Lung (tissue), 12 donors: ENCODE results near the gene UBE2N. TPM values are rescaled to one million over a fixed set of nuclear protein-coding genes. Genes with fewer than 3 reads are reported as not detected.

Experiments
- ATAC-seq: fragments of 200-7000 bp; cut with Tn5 transposase; one replicate; pipeline ENCODE4 v1.9.1; 2020; ENCODE audit warnings: moderate number of reproducible peaks; ENCODE audit not compliant: insufficient read depth, low FRiP score
- DNase-seq, 3 donors: peaks; one replicate each; pipeline ENCODE4 v3.0.0-alpha.2; 2013 to 2017
- H3K27ac ChIP-seq, 2 donors: one replicate each; pipeline ENCODE4 v1.5.1; 2013; ENCODE audit warnings: mild to moderate bottlenecking in 2 of 2, moderate library complexity in 2 of 2, control low read depth in 1 of 2, inconsistent platforms in 1 of 2, low read depth in 1 of 2, low read length in 1 of 2
- H3K27me3 ChIP-seq, 3 donors: one replicate each; pipeline ENCODE4 v1.5.1; 2013; ENCODE audit warnings: low read length in 2 of 3; ENCODE audit not compliant: control insufficient read depth in 3 of 3, insufficient read depth in 3 of 3
- H3K36me3 ChIP-seq, 4 donors: one replicate each; pipeline ENCODE4 v1.5.1; 2013; ENCODE audit warnings: low read length in 4 of 4, mild to moderate bottlenecking in 1 of 4, moderate library complexity in 1 of 4; ENCODE audit not compliant: control insufficient read depth in 4 of 4, insufficient read depth in 4 of 4
- H3K4me1 ChIP-seq, 5 donors: one replicate each; pipeline ENCODE4 v1.5.1; 2013; ENCODE audit warnings: low read length in 5 of 5, mild to moderate bottlenecking in 2 of 5, moderate library complexity in 1 of 5; ENCODE audit not compliant: control insufficient read depth in 5 of 5, insufficient read depth in 5 of 5
- H3K4me3 ChIP-seq: one replicate; pipeline ENCODE4 v1.5.1; 2013; ENCODE audit warnings: mild to moderate bottlenecking, control low read depth, moderate library complexity
- H3K9ac ChIP-seq, 2 donors: one replicate each; pipeline ENCODE4 v1.5.1; 2013; ENCODE audit warnings: low read length in 2 of 2, control low read depth in 1 of 2; ENCODE audit not compliant: insufficient read depth in 1 of 2
- H3K9me3 ChIP-seq, 4 donors: one replicate each; pipeline ENCODE4 v1.5.1; 2013; ENCODE audit warnings: low read length in 3 of 4, mild to moderate bottlenecking in 1 of 4, moderate library complexity in 1 of 4; ENCODE audit not compliant: control insufficient read depth in 4 of 4, insufficient read depth in 3 of 4
- CTCF ChIP-seq: IDR thresholded peaks from 2 replicates; pipeline ENCODE4 v1.5.1; 2012; ENCODE audit warnings: mild to moderate bottlenecking; ENCODE audit errors: control extremely low read depth, extremely low read depth
- WGBS, 2 donors: extraction: QIAGEN DNeasy Blood & Tissue Kit; methylation state at CpG; one replicate each; pipeline ENCODE4 v1.1.7; 2013; 5-methylcytosine and 5-hydroxymethylcytosine counted together
- polyA plus RNA-seq, 2 donors: library from polyadenylated mRNA; stranded (reverse); fragments of 200-250 nt; gene quantifications; one replicate each; pipeline ENCODE4 v1.2.1, GENCODE V29; 2013
- total RNA-seq, 2 donors: library from RNA; depleted of rRNA in 1 of 2; stranded (reverse); fragments of >200 nt in 1 of 2; gene quantifications; one replicate each; pipeline ENCODE4 v1.2.1, GENCODE V29; 2014 to 2021
- donor health status: control.
- donor health status: control.
- donor health status: Bipolar disorder and iron deficiency.
- donor health status: healthy.
- donor health status: DM: yes; HTN: yes; CAD: no.

Gene UBE2N
- total and polyA plus RNA-seq, 4 donors, result 65.1 to 89.4 (median 79.8) TPM

DNA sequence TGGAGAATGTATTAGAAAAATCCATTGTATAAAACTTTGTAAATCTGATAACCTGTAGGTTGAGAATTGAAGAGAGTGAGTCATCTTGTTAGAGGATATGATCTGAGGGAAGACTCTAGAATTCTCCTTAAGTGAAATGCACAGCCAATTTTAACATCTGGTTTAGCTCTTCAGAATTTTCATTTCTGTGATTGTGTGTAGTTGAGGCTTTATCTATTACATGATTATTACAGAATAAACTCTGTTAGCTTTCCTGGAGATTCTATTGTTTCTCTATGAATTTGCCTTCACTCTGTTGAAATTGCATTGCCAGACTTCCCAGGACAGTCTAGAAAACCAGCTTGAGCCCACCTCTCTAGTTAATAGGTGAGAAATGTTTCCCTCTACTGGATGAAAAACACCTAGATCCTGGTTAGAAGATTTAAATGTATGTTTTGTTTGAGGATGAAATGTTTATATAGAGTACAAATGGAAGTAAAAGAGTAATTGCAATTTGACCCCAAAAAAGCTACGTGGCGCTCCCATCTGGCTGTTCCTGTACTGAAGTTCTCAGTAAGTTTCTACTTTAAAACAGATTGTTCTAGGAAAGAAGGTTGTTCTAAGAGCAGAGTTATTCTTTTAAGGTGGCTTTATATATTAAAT lies 61.1 kb downstream of the UBE2N start:
- H3K4me3 ChIP-seq, result no peak overlapping the region
- 29 to 39% methylated on average over 2 of the region's 2 CpGs for WGBS, 2 donors
- peaks cover 6 to 39% (median 8%) of the 10 kb centered on the region in 5 donors for H3K4me1 ChIP-seq
- TF ChIP-seq CTCF, result no peak
- ATAC-seq, result no peak
- no peaks in the 10 kb centered on the region for H3K27me3 ChIP-seq
- peak overlapping the region; percentile 56 to 99 for H3K9ac ChIP-seq
- no peaks in the 10 kb centered on the region for H3K9me3 ChIP-seq
- H3K27ac ChIP-seq, result peak overlapping the region in 1 of 2 donors; percentile 82
- peaks cover 1 to 10% (median 4%) of the 10 kb centered on the region in 4 donors for H3K36me3 ChIP-seq
- peak in 2 of 3 donors; percentile 67 to 70 for DNase-seq

- no peak for TF ChIP-seq CTCF
Measured at GRCh38 chr12:93379981-93380361, 61.8 kb downstream of the UBE2N start.

GRCh38 chr12:93379326-93379980 lies 62.3 kb downstream of the UBE2N start:
- no peak for TF ChIP-seq CTCF
- Histone ChIP-seq H3K27me3 (no peaks in the 10 kb centered on the region), H3K27ac (peak overlapping the region; percentile 55 to 90), H3K4me3 (peak overlapping the region; percentile 40), H3K9me3 (no peaks in the 10 kb centered on the region), H3K9ac (peak overlapping the region; percentile 93 to 99), H3K4me1 (peaks cover 4 to 39% (median 8%) of the 10 kb centered on the region in 5 donors), H3K36me3 (peaks cover 0 to 10% (median under 1%) of the 10 kb centered on the region in 4 donors)
- WGBS, 2 donors, result 4 to 7% methylated on average over 8 of the region's 8 CpGs
- DNase-seq, result peak in 2 of 3 donors; percentile 60 to 76
- no peak for ATAC-seq

More at GRCh38 chr12:93379981-93380361, 61.8 kb downstream of the UBE2N start:
- Histone ChIP-seq H3K4me3 (peak overlapping the region; percentile 18), H3K27me3 (no peaks in the 10 kb centered on the region), H3K27ac (peak overlapping the region; percentile 49 to 90), H3K4me1 (peaks cover 0 to 39% (median 8%) of the 10 kb centered on the region in 5 donors), H3K36me3 (peaks cover 0 to 10% (median under 1%) of the 10 kb centered on the region in 4 donors), H3K9ac (peak overlapping the region; percentile 56 to 99), H3K9me3 (no peaks in the 10 kb centered on the region)
- ATAC-seq, result no peak
- peak in 2 of 3 donors; percentile 59 to 62 for DNase-seq
